ENCODE results near the gene TMEM116. TPM values are rescaled to one million over a fixed set of nuclear protein-coding genes. Genes with fewer than 3 reads are reported as not detected.
A peak's percentile ranks its signal among the peaks of the same experiment; 100 is the strongest.
"Not testable (repeated sequence)": the region's sequence is repeated elsewhere in the genome, so short reads cannot be mapped to it uniquely, and the experiment has no call there.

Gene TMEM116
- total RNA-seq: 10.5 and 11.2 TPM in 2 replicates

DNA sequence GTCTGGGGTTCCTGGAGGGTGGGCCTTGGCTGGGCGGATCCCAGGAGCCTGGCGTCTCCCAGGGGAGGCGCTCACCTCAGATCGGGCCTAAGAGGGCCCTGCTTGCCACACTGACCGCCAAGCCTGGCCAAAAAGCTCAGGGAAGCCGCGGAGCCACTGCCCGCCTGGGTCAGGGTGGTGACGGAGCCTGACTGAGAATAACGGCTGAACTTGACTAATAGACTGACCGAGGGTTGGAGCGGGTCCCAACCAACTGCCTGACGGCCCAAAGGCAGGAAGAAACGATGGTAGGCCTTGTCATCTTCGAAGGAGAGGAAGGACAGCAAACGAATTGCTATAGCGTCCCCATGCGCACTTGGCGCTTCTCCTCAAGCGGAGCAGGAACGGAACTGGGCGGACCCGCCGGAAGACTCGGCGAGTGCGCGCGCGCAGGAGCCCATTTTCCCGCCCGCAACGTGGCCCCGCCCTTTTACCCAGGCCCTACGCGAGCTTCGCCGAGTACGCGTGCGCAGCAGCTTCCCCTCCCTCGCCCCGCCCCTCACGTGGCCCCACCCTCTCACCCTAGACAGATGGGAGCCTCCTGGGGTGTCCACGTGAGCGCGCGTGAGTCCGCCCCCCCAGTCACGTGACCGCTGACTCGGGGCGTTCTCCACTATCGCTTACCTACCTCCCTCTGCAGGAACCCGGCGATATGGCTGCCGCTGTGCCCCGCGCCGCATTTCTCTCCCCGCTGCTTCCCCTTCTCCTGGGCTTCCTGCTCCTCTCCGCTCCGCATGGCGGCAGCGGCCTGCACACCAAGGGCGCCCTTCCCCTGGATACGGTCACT, at the start of gene TMEM116, which contains the start of gene ERP29:
Gene TMEM116 (minus strand): TSS at position 391 of the 826 bp plus-strand sequence. CDS start 7,895 bp downstream, outside the sequence.
Gene ERP29 (plus strand): TSS at position 652 of the 826 bp plus-strand sequence. CDS start 40 bp downstream, at position 692.
- DNase-seq (ENCODE audit: insufficient read length, low spot score, missing footprints): peak; percentile 100
- Histone ChIP-seq H3K4me1 (ENCODE audit: insufficient read depth, low read length) (peaks cover 18% of the 10 kb centered on the region), H3K36me3 (ENCODE audit: insufficient read depth, low read length) (no peaks in the 10 kb centered on the region), H4K20me1 (ENCODE audit: insufficient read depth, low read length) (peaks cover 13% of the 10 kb centered on the region), H3K4me3 (ENCODE audit: insufficient read depth, low read length) (peak within 1 kb of the TSS; percentile 99), H3K9me3 (ENCODE audit: low read depth, low read length) (no peaks in the 10 kb centered on the region), H2AFZ (ENCODE audit: low read length) (peak within 1 kb of the TSS; percentile 99), H3K27ac (ENCODE audit: low read depth, low read length) (peak within 1 kb of the TSS; percentile 96), H3K79me2 (ENCODE audit: insufficient read depth, low read length) (peaks cover 62% of the 10 kb centered on the region), H3K4me2 (ENCODE audit: insufficient read depth, low read length) (peak within 1 kb of the TSS; percentile 99), H3K27me3 (ENCODE audit: insufficient read depth, low read length) (no peaks in the 10 kb centered on the region)
- TF ChIP-seq, protein P1, sequence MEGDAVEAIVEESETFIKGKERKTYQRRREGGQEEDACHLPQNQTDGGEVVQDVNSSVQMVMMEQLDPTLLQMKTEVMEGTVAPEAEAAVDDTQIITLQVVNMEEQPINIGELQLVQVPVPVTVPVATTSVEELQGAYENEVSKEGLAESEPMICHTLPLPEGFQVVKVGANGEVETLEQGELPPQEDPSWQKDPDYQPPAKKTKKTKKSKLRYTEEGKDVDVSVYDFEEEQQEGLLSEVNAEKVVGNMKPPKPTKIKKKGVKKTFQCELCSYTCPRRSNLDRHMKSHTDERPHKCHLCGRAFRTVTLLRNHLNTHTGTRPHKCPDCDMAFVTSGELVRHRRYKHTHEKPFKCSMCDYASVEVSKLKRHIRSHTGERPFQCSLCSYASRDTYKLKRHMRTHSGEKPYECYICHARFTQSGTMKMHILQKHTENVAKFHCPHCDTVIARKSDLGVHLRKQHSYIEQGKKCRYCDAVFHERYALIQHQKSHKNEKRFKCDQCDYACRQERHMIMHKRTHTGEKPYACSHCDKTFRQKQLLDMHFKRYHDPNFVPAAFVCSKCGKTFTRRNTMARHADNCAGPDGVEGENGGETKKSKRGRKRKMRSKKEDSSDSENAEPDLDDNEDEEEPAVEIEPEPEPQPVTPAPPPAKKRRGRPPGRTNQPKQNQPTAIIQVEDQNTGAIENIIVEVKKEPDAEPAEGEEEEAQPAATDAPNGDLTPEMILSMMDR (IDR thresholded peaks at IDR 0.05; ENCODE audit: extremely low read depth, low read depth, low read length): peak; percentile 23

DNA sequence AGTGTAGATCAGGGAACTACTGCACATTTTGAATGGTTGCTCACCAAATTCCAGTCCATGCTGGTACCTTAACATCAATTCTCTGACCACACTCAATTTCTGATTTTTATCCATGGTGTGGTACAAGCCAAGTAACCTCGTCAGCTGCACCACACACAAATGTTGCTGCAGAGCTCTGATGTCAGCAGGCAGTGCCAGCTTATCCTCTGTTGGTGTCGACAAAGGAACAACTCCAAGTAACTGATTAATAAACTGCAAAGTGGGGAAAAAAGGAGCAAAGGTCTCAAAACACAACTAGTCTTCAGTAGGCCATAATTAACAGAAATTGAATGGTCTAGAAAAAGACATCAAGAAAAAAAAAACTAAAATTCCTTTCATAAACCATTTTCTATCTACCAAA, 48.2 kb upstream of the TMEM116 start:
- TF ChIP-seq, protein P1 (IDR thresholded peaks at IDR 0.05; ENCODE audit: extremely low read depth, low read depth, low read length): no peak
- no peaks in the 10 kb centered on the region for H3K4me1 ChIP-seq (ENCODE audit: insufficient read depth, low read length)
- H3K79me2 ChIP-seq (ENCODE audit: insufficient read depth, low read length): no peaks in the 10 kb centered on the region
- no peak overlapping the region for H3K27ac ChIP-seq (ENCODE audit: low read depth, low read length)
- H3K27me3 ChIP-seq (ENCODE audit: insufficient read depth, low read length): no peaks in the 10 kb centered on the region
- H3K4me3 ChIP-seq (ENCODE audit: insufficient read depth, low read length): no peak overlapping the region
- H3K36me3 ChIP-seq (ENCODE audit: insufficient read depth, low read length): peaks cover 72% of the 10 kb centered on the region
- no peak overlapping the region for H2AFZ ChIP-seq (ENCODE audit: low read length)
- DNase-seq (ENCODE audit: insufficient read length, low spot score, missing footprints): no peak
- no peak overlapping the region for H3K4me2 ChIP-seq (ENCODE audit: insufficient read depth, low read length)
- H4K20me1 ChIP-seq (ENCODE audit: insufficient read depth, low read length): no peaks in the 10 kb centered on the region
- H3K9me3 ChIP-seq (ENCODE audit: low read depth, low read length): no peaks in the 10 kb centered on the region

DNA sequence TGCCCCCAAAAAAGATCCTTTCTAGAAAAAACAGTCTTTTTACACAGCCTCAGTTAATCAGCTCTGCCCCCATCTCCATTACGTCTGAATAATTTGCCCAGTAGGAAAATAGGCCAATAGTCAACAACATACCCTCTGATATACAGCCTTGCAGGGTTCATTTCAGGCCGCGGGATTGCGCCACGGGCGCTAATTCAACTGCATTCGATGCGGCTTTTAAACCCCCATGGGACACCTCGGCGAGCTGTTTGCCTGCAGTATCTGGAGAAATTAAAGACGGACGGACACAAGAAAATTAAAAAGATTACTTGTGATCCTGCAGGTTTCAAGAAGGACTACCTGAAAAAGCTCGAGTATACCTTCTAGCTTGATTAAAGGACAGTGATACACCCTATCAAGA, 36.4 kb upstream of the TMEM116 start:
- H3K4me3 ChIP-seq (ENCODE audit: insufficient read depth, low read length): no peak overlapping the region
- H2AFZ ChIP-seq (ENCODE audit: low read length): no peak overlapping the region
- H3K9me3 ChIP-seq (ENCODE audit: low read depth, low read length): no peaks in the 10 kb centered on the region
- no peaks in the 10 kb centered on the region for H3K27me3 ChIP-seq (ENCODE audit: insufficient read depth, low read length)
- TF ChIP-seq, protein P1 (IDR thresholded peaks at IDR 0.05; ENCODE audit: extremely low read depth, low read depth, low read length): no peak
- H3K4me2 ChIP-seq (ENCODE audit: insufficient read depth, low read length): no peak overlapping the region
- no peak overlapping the region for H3K27ac ChIP-seq (ENCODE audit: low read depth, low read length)
- H3K79me2 ChIP-seq (ENCODE audit: insufficient read depth, low read length): peaks cover 15% of the 10 kb centered on the region
- peaks cover 87% of the 10 kb centered on the region for H3K36me3 ChIP-seq (ENCODE audit: insufficient read depth, low read length)
- H4K20me1 ChIP-seq (ENCODE audit: insufficient read depth, low read length): peaks cover 5% of the 10 kb centered on the region
- DNase-seq (ENCODE audit: insufficient read length, low spot score, missing footprints): no peak
- peaks cover 4% of the 10 kb centered on the region for H3K4me1 ChIP-seq (ENCODE audit: insufficient read depth, low read length)

DNA sequence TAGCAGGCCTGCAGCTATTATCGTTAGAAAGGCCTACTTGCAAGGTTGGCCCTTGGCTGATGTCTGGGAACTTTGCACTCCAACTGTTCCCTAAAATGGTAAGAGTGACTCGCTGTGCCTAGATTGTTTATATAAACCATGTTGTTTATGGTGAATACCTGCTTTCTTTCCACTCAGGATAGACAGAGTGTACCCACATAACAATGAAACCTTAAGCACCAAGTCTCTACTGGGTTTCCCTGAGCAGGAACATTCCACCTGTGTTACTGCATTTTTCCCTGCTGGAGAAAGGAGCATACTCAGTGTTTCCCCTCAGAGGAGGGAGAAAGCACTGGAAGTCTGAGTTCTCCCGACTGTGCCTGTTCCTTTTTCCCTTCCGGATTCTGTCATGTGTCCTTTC, 33.0 kb upstream of the TMEM116 start:
- H3K4me1 ChIP-seq (ENCODE audit: insufficient read depth, low read length): no peaks in the 10 kb centered on the region
- no peak overlapping the region for H3K27ac ChIP-seq (ENCODE audit: low read depth, low read length)
- peaks cover 83% of the 10 kb centered on the region for H3K36me3 ChIP-seq (ENCODE audit: insufficient read depth, low read length)
- H3K4me2 ChIP-seq (ENCODE audit: insufficient read depth, low read length): no peak overlapping the region
- no peaks in the 10 kb centered on the region for H4K20me1 ChIP-seq (ENCODE audit: insufficient read depth, low read length)
- H3K4me3 ChIP-seq (ENCODE audit: insufficient read depth, low read length): no peak overlapping the region
- no peaks in the 10 kb centered on the region for H3K27me3 ChIP-seq (ENCODE audit: insufficient read depth, low read length)
- H3K79me2 ChIP-seq (ENCODE audit: insufficient read depth, low read length): peaks cover 2% of the 10 kb centered on the region
- TF ChIP-seq, protein P1 (IDR thresholded peaks at IDR 0.05; ENCODE audit: extremely low read depth, low read depth, low read length): no peak
- DNase-seq (ENCODE audit: insufficient read length, low spot score, missing footprints): no peak
- H2AFZ ChIP-seq (ENCODE audit: low read length): no peak overlapping the region
- H3K9me3 ChIP-seq (ENCODE audit: low read depth, low read length): no peaks in the 10 kb centered on the region

- not testable (repeated sequence) for H3K4me1 ChIP-seq (ENCODE audit: insufficient read depth, low read length); H4K20me1 ChIP-seq (ENCODE audit: insufficient read depth, low read length); H3K4me2 ChIP-seq (ENCODE audit: insufficient read depth, low read length); H3K79me2 ChIP-seq (ENCODE audit: insufficient read depth, low read length); H3K4me3 ChIP-seq (ENCODE audit: insufficient read depth, low read length); H3K27ac ChIP-seq (ENCODE audit: low read depth, low read length); DNase-seq (ENCODE audit: insufficient read length, low spot score, missing footprints); H3K9me3 ChIP-seq (ENCODE audit: low read depth, low read length); H3K27me3 ChIP-seq (ENCODE audit: insufficient read depth, low read length); H2AFZ ChIP-seq (ENCODE audit: low read length)
- peaks cover 79% of the 10 kb centered on the region for H3K36me3 ChIP-seq (ENCODE audit: insufficient read depth, low read length)
These were observed 23.6 kb upstream of the TMEM116 start for GRCh38 chr12:112036614-112037013.

Measured in osteoblast (primary cell).